ENCODE data around the gene UROC1.

- TF ChIP-seq TAF1 (IDR thresholded peaks at IDR 0.05; ENCODE audit: low read depth, low read length) (no peak), POLR2A (IDR thresholded peaks at IDR 0.05; ENCODE audit: low read depth, low read length) (no peak), POU2F2 (IDR thresholded peaks at IDR 0.05; ENCODE audit: low read depth, low read length) (no peak)
Observed at GRCh38 chr3:126490619-126491018, 27.0 kb downstream of the UROC1 start.

All from GM12891 (cell line).